Natural killer cell treated with Interleukin-12 subunit alpha and Interleukin-12 subunit beta and Interleukin-15 and Interleukin-18, amount 100 ng/mL, for 72 hours (primary cell): ENCODE data around the gene BPNT1. TPM values are rescaled to one million over a fixed set of nuclear protein-coding genes. Genes with fewer than 3 reads are reported as not detected.

ENCODE experiments used
- ATAC-seq, 2 donors: fragments of 150-1000 bp; cut with Tn5 transposase in 1 of 2; sonication (Bioruptor Pico), chemical (Tn5 transposase) in 1 of 2; 2 replicates each; pipeline ENCODE4 v1.10.0; 2021
- DNase-seq: peaks from one replicate; pipeline ENCODE4 v3.0.0; 2022; ENCODE audit warnings: low spot score
- H3K27ac Mint-ChIP-seq, 2 donors: 1 replicate in 1 of 2; 2 replicates in 1 of 2; pipeline ENCODE4 v1.8.0; 2022; ENCODE audit warnings: mixed read lengths in 2 of 2, mild to moderate bottlenecking in 1 of 2, moderate library complexity in 1 of 2
- H3K27me3 Mint-ChIP-seq, 2 donors: 1 replicate in 1 of 2; 2 replicates in 1 of 2; pipeline ENCODE4 v1.8.0; 2022; ENCODE audit warnings: mixed read lengths in 2 of 2
- H3K36me3 Mint-ChIP-seq: one replicate; pipeline ENCODE4 v1.8.0; 2022; ENCODE audit warnings: mixed read lengths
- H3K4me1 Mint-ChIP-seq, 2 donors: 1 replicate in 1 of 2; 2 replicates in 1 of 2; pipeline ENCODE4 v1.8.0; 2022; ENCODE audit warnings: low read depth in 2 of 2, mixed read lengths in 2 of 2, mild to moderate bottlenecking in 1 of 2
- H3K4me3 Mint-ChIP-seq: one replicate; pipeline ENCODE4 v1.8.0; 2022; ENCODE audit warnings: mixed read lengths
- H3K9me3 Mint-ChIP-seq: 2 replicates; pipeline ENCODE4 v1.8.0; 2022; ENCODE audit warnings: mixed read lengths
- total RNA-seq, 2 donors: library from RNA; stranded (reverse); gene quantifications; one replicate each; pipeline ENCODE4 v1.2.3, GENCODE V29; 2022

Gene BPNT1
- total RNA-seq, 2 donors from 2014 or later: 29.8 to 32.2 TPM

DNA sequence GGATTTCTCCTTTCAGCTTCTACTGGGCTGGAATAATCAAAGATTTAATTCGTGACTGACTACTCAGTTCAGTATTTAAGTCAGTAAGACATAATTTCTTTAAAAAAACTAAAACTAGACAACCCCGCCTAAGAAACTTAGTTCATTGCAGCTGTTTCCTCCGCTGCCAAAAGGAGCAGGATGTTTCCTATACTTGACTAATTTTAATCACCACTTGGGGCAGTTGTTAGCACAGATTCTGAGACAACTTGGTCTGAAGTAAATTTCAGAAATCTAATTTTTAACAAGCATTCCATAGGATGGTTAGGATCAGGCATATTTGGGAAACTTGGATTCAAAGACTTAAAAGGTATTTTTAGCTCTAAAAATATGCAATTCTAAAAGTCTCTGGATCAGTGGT lies 77.3 kb downstream of the BPNT1 start:
- H3K4me1 Mint-ChIP-seq: peaks cover 14 to 17% of the 10 kb centered on the region in 2 donors
- ATAC-seq: no peak
- H3K36me3 Mint-ChIP-seq: peaks cover 28% of the 10 kb centered on the region

DNA sequence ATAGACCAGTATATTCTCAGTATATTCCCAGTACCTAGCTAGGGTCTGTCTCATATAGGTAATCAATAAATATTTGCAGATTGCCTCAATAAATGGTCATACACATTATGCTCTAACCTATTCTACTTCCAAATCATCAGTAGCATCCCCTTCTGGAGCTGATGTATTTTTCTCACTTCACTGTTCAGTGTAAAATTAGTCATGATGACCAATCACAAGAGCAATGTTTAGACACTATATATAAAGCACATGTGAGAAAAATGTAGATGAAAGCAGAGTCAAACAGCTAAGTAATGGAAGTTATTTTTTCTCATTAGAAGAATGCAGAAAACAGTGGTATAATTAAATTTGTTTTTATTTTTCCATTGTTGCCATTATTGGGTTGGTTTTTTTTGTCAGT lies 78.0 kb downstream of the BPNT1 start:
- Mint-ChIP-seq H3K27ac (no peak overlapping the region), H3K4me1 (peaks cover 14 to 17% of the 10 kb centered on the region in 2 donors), H3K27me3 (no peaks in the 10 kb centered on the region), H3K36me3 (peaks cover 30% of the 10 kb centered on the region), H3K9me3 (no peaks in the 10 kb centered on the region), H3K4me3 (no peak overlapping the region)
- ATAC-seq (no peak), DNase-seq (no peak)

More for the DNA sequence above, 77.3 kb downstream of the BPNT1 start:
- DNase-seq: no peak
- Mint-ChIP-seq H3K27ac (peak overlapping the region; percentile 16 to 41), H3K9me3 (no peaks in the 10 kb centered on the region), H3K27me3 (no peaks in the 10 kb centered on the region), H3K4me3 (no peak overlapping the region)

Other genes starting within 250 kb of the BPNT1 start
- not detected for gene SLC30A10, start 161.2 kb downstream of the BPNT1 start, total RNA-seq
- 100 to 1,000 TPM; 134 to 136 TPM for gene EPRS1, start 43.3 kb downstream of the BPNT1 start, total RNA-seq
- gene IARS2, start 4.3 kb upstream of the BPNT1 start, total RNA-seq: 10 to 100 TPM; 47.5 to 53.8 TPM
- 10 to 100 TPM; 50.0 to 63.7 TPM for gene RAB3GAP2, start 182.7 kb upstream of the BPNT1 start, total RNA-seq